Ectodermal cell (in vitro differentiated cells): ENCODE results near the gene ANAPC5. TPM values are rescaled to one million over a fixed set of nuclear protein-coding genes. Genes with fewer than 3 reads are reported as not detected.
A peak's percentile ranks its signal among the peaks of the same experiment; 100 is the strongest.

Experiments
- H3K27ac ChIP-seq: 2 replicates; pipeline ENCODE4 v1.7.0; 2013; ENCODE audit warnings: mild to moderate bottlenecking, low read depth, low read length; ENCODE audit not compliant: insufficient read depth, poor library complexity, severe bottlenecking
- H3K27me3 ChIP-seq: 2 replicates; pipeline ENCODE4 v1.7.0; 2013; ENCODE audit warnings: mild to moderate bottlenecking, low read length; ENCODE audit not compliant: insufficient read depth, control insufficient read depth, poor library complexity, severe bottlenecking
- H3K36me3 ChIP-seq: one replicate; pipeline ENCODE4 v1.7.0; 2013; ENCODE audit warnings: low read length; ENCODE audit not compliant: control insufficient read depth, insufficient read depth
- H3K4me1 ChIP-seq: one replicate; pipeline ENCODE4 v1.7.0; 2013; ENCODE audit warnings: low read length; ENCODE audit not compliant: control insufficient read depth, insufficient read depth
- H3K4me3 ChIP-seq: 2 replicates; pipeline ENCODE4 v1.7.0; 2013; ENCODE audit warnings: low read depth, low read length, control low read depth; ENCODE audit not compliant: insufficient read depth
- H3K9me3 ChIP-seq: 2 replicates; pipeline ENCODE4 v1.7.0; 2013; ENCODE audit warnings: mild to moderate bottlenecking, low read length, moderate library complexity; ENCODE audit not compliant: control insufficient read depth
- WGBS, 2 experiments: methylation state at CpG; one replicate each; pipeline ENCODE4 v1.1.7; 2013; ENCODE audit warnings: missing lambda C conversion rate in 2 of 2; 5-methylcytosine and 5-hydroxymethylcytosine counted together
- polyA plus RNA-seq, 4 experiments: library from polyadenylated mRNA; stranded (reverse); fragments of 50-300 nt; gene quantifications; one replicate each; pipeline ENCODE4 v1.2.3, GENCODE V29; 2013

The ANAPC5 gene
- polyA plus RNA-seq (2013, experiment 1 of 4), result 115 TPM
- polyA plus RNA-seq (2013, experiment 2 of 4), result 128 TPM
- 90.6 TPM for polyA plus RNA-seq (2013, experiment 3 of 4)
- 94.8 TPM for polyA plus RNA-seq (2013, experiment 4 of 4)

- Histone ChIP-seq H3K27me3 (no peaks in the 10 kb centered on the region), H3K4me3 (peak within 1 kb of the TSS; percentile 94), H3K4me1 (no peaks in the 10 kb centered on the region), H3K9me3 (no peaks in the 10 kb centered on the region), H3K27ac (peak within 1 kb of the TSS; percentile 89), H3K36me3 (no peaks in the 10 kb centered on the region)
- 0 to 1% methylated on average over 49 of the region's 49 CpGs for WGBS, 2 experiments
Measured at GRCh38 chr12:121351820-121352681, at the start of gene ANAPC5. Gene ANAPC5, minus strand, starts transcription at chr12:121352411. Its CDS starts 71 bp downstream, at chr12:121352340.

- Histone ChIP-seq H3K4me3 (peak overlapping the region; percentile 82), H3K27ac (peak overlapping the region; percentile 52), H3K4me1 (peaks cover 3% of the 10 kb centered on the region), H3K27me3 (no peaks in the 10 kb centered on the region), H3K9me3 (no peaks in the 10 kb centered on the region), H3K36me3 (peaks cover 9% of the 10 kb centered on the region)
- 1 to 2% methylated on average over 48 of the region's 48 CpGs for WGBS, 2 experiments
Measured at GRCh38 chr12:121400332-121401139, 48.3 kb upstream of the ANAPC5 start.

GRCh38 chr12:121399391-121400331 lies 47.5 kb upstream of the ANAPC5 start, which contains the start of gene RNF34:
Gene RNF34, plus strand, starts transcription at chr12:121400118. Its CDS starts 95 bp downstream, at chr12:121400213.
- WGBS, 2 experiments, result 1% methylated on average over 77 of the region's 77 CpGs
- peak within 1 kb of the TSS; percentile 82 for H3K4me3 ChIP-seq
- H3K9me3 ChIP-seq, result no peaks in the 10 kb centered on the region
- no peaks in the 10 kb centered on the region for H3K27me3 ChIP-seq
- H3K4me1 ChIP-seq, result peaks cover 3% of the 10 kb centered on the region
- H3K27ac ChIP-seq, result peak within 1 kb of the TSS; percentile 90
- peaks cover under 1% of the 10 kb centered on the region for H3K36me3 ChIP-seq

- WGBS, 2 experiments, result 95 to 98% methylated on average over 5 of the region's 5 CpGs
- no peaks in the 10 kb centered on the region for H3K36me3 ChIP-seq
- H3K4me1 ChIP-seq, result peaks cover 3% of the 10 kb centered on the region
- H3K4me3 ChIP-seq, result no peak overlapping the region
- H3K9me3 ChIP-seq, result no peaks in the 10 kb centered on the region
- no peaks in the 10 kb centered on the region for H3K27me3 ChIP-seq
- no peak overlapping the region for H3K27ac ChIP-seq
Measured at GRCh38 chr12:121398355-121398754, 46.1 kb upstream of the ANAPC5 start.

- Histone ChIP-seq H3K4me1 (peaks cover 3% of the 10 kb centered on the region), H3K9me3 (no peaks in the 10 kb centered on the region), H3K36me3 (no peaks in the 10 kb centered on the region), H3K27me3 (no peaks in the 10 kb centered on the region), H3K4me3 (no peak overlapping the region), H3K27ac (no peak overlapping the region)
- WGBS, 2 experiments, result 90 to 91% methylated on average over 14 of the region's 14 CpGs
Measured at GRCh38 chr12:121397521-121397920, 45.3 kb upstream of the ANAPC5 start.

GRCh38 chr12:121392325-121392716 lies 40.1 kb upstream of the ANAPC5 start:
- no peaks in the 10 kb centered on the region for H3K4me1 ChIP-seq
- 88 to 93% methylated on average over 3 of the region's 3 CpGs for WGBS, 2 experiments
- no peaks in the 10 kb centered on the region for H3K36me3 ChIP-seq
- no peak overlapping the region for H3K4me3 ChIP-seq
- no peak overlapping the region for H3K27ac ChIP-seq
- H3K27me3 ChIP-seq, result no peaks in the 10 kb centered on the region
- no peaks in the 10 kb centered on the region for H3K9me3 ChIP-seq

GRCh38 chr12:121391619-121392324 lies 39.6 kb upstream of the ANAPC5 start:
- Histone ChIP-seq H3K27me3 (no peaks in the 10 kb centered on the region), H3K9me3 (no peaks in the 10 kb centered on the region), H3K4me1 (no peaks in the 10 kb centered on the region), H3K4me3 (no peak overlapping the region), H3K27ac (no peak overlapping the region), H3K36me3 (no peaks in the 10 kb centered on the region)
- 93 to 94% methylated on average over 10 of the region's 10 CpGs for WGBS, 2 experiments

GRCh38 chr12:121390856-121391255 lies 38.6 kb upstream of the ANAPC5 start:
- Histone ChIP-seq H3K4me3 (no peak overlapping the region), H3K27me3 (no peaks in the 10 kb centered on the region), H3K27ac (no peak overlapping the region), H3K4me1 (no peaks in the 10 kb centered on the region), H3K36me3 (no peaks in the 10 kb centered on the region), H3K9me3 (no peaks in the 10 kb centered on the region)
- WGBS, 2 experiments, result 94% methylated on average over 2 of the region's 2 CpGs

GRCh38 chr12:121388421-121388981 lies 36.3 kb upstream of the ANAPC5 start:
- 82 to 85% methylated on average over 5 of the region's 5 CpGs for WGBS, 2 experiments
- Histone ChIP-seq H3K36me3 (no peaks in the 10 kb centered on the region), H3K27me3 (no peaks in the 10 kb centered on the region), H3K4me3 (no peak overlapping the region), H3K4me1 (no peaks in the 10 kb centered on the region), H3K9me3 (no peaks in the 10 kb centered on the region), H3K27ac (no peak overlapping the region)
